ENCODE data around the gene SLC18A2. TPM values are rescaled to one million over a fixed set of nuclear protein-coding genes. Genes with fewer than 3 reads are reported as not detected.
A peak's percentile ranks its signal among the peaks of the same experiment; 100 is the strongest.

The SLC18A2 gene
- total and polyA plus RNA-seq, 9 of the 15 experiments (the other 6 are each of a cell fraction or from before 2014, with no cell fraction given) = 0.03 to 5.4 (median 0.40) TPM

DNA sequence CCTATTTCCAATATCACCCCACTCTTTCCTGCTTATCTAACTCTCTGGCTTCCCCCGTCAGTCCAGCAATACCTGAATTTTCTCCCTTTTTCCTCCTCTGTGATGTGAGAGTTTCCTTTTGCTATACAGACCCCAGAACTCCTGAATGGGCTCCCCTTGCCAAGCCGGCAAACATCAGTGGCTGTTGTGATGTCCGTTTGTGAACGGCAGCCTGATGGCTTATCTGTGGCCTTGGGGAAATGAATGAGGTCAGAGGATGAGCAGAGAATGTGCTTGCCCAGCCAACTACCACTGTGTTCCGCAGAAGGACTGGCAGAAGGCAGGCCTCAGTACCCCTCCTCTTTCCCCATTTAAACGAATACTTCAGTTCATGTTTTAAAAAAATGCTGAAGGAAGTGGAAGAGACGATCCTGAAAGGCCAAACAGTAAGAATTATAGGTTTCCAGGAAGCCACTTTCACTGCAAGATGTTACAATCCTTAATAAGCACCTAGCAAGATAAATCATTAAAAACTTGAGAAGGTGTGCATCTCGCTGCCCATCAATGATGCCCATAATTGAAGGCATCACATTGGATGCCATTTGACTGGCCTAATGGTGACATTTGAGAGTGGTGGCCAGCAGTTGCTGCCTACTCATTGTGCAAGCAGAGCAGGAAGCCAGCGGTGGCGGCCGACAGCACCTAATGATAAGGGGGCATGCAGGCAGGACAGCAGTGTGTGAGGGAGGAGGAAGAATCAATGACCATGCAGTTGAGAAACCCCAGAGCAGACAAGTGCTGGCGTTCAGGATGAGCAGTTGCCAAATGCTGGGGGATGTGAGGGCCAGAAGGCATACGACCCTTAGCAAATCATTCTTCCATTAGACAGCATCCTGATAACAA, 31.5 kb downstream of the SLC18A2 start (continued):
- TF ChIP-seq, protein P1, sequence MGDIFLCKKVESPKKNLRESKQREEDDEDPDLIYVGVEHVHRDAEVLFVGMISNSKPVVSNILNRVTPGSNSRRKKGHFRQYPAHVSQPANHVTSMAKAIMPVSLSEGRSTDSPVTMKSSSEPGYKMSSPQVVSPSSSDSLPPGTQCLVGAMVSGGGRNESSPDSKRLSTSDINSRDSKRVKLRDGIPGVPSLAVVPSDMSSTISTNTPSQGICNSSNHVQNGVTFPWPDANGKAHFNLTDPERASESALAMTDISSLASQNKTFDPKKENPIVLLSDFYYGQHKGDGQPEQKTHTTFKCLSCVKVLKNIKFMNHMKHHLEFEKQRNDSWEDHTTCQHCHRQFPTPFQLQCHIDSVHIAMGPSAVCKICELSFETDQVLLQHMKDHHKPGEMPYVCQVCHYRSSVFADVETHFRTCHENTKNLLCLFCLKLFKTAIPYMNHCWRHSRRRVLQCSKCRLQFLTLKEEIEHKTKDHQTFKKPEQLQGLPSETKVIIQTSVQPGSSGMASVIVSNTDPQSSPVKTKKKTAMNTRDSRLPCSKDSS (IDR thresholded peaks at IDR 0.05; ENCODE audit: low read depth, partially characterized antibody) = no peak
- 0 out of 2 replicates have a peak, but pooled peaks have one; percentile 6 for TF ChIP-seq ZNF316 (IDR thresholded peaks at IDR 0.05)
- 0 out of 2 replicates have a peak, but pooled peaks have one; percentile 41 for TF ChIP-seq CREM (IDR thresholded peaks at IDR 0.05; ENCODE audit: low read depth)
- TF ChIP-seq ZNF311 (CRISPR knock-in tag; IDR thresholded peaks at IDR 0.05) = no peak
- TF ChIP-seq, protein P2, sequence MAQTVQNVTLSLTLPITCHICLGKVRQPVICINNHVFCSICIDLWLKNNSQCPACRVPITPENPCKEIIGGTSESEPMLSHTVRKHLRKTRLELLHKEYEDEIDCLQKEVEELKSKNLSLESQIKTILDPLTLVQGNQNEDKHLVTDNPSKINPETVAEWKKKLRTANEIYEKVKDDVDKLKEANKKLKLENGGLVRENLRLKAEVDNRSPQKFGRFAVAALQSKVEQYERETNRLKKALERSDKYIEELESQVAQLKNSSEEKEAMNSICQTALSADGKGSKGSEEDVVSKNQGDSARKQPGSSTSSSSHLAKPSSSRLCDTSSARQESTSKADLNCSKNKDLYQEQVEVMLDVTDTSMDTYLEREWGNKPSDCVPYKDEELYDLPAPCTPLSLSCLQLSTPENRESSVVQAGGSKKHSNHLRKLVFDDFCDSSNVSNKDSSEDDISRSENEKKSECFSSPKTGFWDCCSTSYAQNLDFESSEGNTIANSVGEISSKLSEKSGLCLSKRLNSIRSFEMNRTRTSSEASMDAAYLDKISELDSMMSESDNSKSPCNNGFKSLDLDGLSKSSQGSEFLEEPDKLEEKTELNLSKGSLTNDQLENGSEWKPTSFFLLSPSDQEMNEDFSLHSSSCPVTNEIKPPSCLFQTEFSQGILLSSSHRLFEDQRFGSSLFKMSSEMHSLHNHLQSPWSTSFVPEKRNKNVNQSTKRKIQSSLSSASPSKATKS (CRISPR knock-in tag; IDR thresholded peaks at IDR 0.05) = no peak
- TF ChIP-seq, protein P3, sequence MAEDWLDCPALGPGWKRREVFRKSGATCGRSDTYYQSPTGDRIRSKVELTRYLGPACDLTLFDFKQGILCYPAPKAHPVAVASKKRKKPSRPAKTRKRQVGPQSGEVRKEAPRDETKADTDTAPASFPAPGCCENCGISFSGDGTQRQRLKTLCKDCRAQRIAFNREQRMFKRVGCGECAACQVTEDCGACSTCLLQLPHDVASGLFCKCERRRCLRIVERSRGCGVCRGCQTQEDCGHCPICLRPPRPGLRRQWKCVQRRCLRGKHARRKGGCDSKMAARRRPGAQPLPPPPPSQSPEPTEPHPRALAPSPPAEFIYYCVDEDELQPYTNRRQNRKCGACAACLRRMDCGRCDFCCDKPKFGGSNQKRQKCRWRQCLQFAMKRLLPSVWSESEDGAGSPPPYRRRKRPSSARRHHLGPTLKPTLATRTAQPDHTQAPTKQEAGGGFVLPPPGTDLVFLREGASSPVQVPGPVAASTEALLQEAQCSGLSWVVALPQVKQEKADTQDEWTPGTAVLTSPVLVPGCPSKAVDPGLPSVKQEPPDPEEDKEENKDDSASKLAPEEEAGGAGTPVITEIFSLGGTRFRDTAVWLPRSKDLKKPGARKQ (CRISPR knock-in tag; IDR thresholded peaks at IDR 0.05) = no peak
- TF ChIP-seq, protein P4, sequence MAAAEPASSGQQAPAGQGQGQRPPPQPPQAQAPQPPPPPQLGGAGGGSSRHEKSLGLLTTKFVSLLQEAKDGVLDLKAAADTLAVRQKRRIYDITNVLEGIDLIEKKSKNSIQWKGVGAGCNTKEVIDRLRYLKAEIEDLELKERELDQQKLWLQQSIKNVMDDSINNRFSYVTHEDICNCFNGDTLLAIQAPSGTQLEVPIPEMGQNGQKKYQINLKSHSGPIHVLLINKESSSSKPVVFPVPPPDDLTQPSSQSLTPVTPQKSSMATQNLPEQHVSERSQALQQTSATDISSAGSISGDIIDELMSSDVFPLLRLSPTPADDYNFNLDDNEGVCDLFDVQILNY (CRISPR knock-in tag; IDR thresholded peaks at IDR 0.05) = no peak
- TF ChIP-seq ZNF780A (CRISPR knock-in tag; IDR thresholded peaks at IDR 0.05) = no peak
- TF ChIP-seq TAF9B (IDR thresholded peaks at IDR 0.05; ENCODE audit: partially characterized antibody) = no peak
- TF ChIP-seq, protein P5, sequence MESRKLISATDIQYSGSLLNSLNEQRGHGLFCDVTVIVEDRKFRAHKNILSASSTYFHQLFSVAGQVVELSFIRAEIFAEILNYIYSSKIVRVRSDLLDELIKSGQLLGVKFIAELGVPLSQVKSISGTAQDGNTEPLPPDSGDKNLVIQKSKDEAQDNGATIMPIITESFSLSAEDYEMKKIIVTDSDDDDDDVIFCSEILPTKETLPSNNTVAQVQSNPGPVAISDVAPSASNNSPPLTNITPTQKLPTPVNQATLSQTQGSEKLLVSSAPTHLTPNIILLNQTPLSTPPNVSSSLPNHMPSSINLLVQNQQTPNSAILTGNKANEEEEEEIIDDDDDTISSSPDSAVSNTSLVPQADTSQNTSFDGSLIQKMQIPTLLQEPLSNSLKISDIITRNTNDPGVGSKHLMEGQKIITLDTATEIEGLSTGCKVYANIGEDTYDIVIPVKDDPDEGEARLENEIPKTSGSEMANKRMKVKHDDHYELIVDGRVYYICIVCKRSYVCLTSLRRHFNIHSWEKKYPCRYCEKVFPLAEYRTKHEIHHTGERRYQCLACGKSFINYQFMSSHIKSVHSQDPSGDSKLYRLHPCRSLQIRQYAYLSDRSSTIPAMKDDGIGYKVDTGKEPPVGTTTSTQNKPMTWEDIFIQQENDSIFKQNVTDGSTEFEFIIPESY (CRISPR knock-in tag; IDR thresholded peaks at IDR 0.05) = no peak
- no peak for TF ChIP-seq RBM15 (IDR thresholded peaks at IDR 0.05; ENCODE audit: insufficient read depth, low read length)
- TF ChIP-seq TRIM28 (IDR thresholded peaks at IDR 0.05) = no peak
- TF ChIP-seq, protein P6, sequence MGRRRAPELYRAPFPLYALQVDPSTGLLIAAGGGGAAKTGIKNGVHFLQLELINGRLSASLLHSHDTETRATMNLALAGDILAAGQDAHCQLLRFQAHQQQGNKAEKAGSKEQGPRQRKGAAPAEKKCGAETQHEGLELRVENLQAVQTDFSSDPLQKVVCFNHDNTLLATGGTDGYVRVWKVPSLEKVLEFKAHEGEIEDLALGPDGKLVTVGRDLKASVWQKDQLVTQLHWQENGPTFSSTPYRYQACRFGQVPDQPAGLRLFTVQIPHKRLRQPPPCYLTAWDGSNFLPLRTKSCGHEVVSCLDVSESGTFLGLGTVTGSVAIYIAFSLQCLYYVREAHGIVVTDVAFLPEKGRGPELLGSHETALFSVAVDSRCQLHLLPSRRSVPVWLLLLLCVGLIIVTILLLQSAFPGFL (CRISPR knock-in tag; IDR thresholded peaks at IDR 0.05) = no peak
- no peak for TF ChIP-seq NONO (IDR thresholded peaks at IDR 0.05; ENCODE audit: low read depth in 2 of 2, low read length in 1 of 2)
- TF ChIP-seq HDAC2 (IDR thresholded peaks at IDR 0.05) = no peak
- TF ChIP-seq BCL6 (CRISPR knock-in tag; IDR thresholded peaks at IDR 0.05) = 0 out of 2 replicates have a peak, but pooled peaks have one; percentile 8
- TF ChIP-seq KDM5B (IDR thresholded peaks at IDR 0.05; ENCODE audit: insufficient replicate concordance, low read depth, low read length) = no peak
- no peak for TF ChIP-seq BHLHE40 (IDR thresholded peaks at IDR 0.05; ENCODE audit: low read length)
